SK-N-SH (cell line): ENCODE data around the gene ARFIP1. TPM values are rescaled to one million over a fixed set of nuclear protein-coding genes. Genes with fewer than 3 reads are reported as not detected.

Experiments used
- CTCF ChIA-PET: fragments of 300-600, 350-600 bp; formaldehyde crosslinking; extraction: SDS; loops from one replicate; lab custom pipeline; 2021; lab: Yijun Ruan, JAX
- POLR2A ChIA-PET: fragments of 350-600 bp; sonication (Branson Sonifier 250); formaldehyde crosslinking; extraction: SDS; loops from one replicate; lab custom pipeline; 2020; ENCODE audit warnings: antibody characterized with exemption, inconsistent platforms; lab: Yijun Ruan, JAX
- DNase-seq: peaks from one replicate; pipeline ENCODE4 v3.0.0; 2012
- H2AFZ ChIP-seq: fragments of 200-600 bp; sonication (generic); 2 replicates; pipeline ENCODE4 v1.8.1; 2016; ENCODE audit warnings: antibody characterized with exemption, mild to moderate bottlenecking, low read depth
- H3F3A ChIP-seq: fragments of 200-600 bp; sonication (generic); replicated peaks from 2 replicates; pipeline ENCODE3; 2016; ENCODE audit warnings: antibody characterized with exemption, mild to moderate bottlenecking; ENCODE audit not compliant: insufficient read depth
- H3K27ac ChIP-seq, 2 experiments: fragments of 200-500 bp in 1 of 2; fragments of 200-600 bp in 1 of 2; sonication (Bioruptor generic) in 1 of 2; sonication (generic), shearing (Covaris generic) in 1 of 2; 2 replicates each; pipeline versions ENCODE4 v1.5.1 to v1.6.1; 2014 to 2016; ENCODE audit warnings: low read depth in 2 of 2, inconsistent platforms in 1 of 2, low read length in 1 of 2, mild to moderate bottlenecking in 1 of 2, mixed read lengths in 1 of 2
- H3K27me3 ChIP-seq: fragments of 200-600 bp; sonication (generic), shearing (Covaris generic); 2 replicates; pipeline ENCODE4 v1.6.1; 2016; ENCODE audit warnings: mixed run types; ENCODE audit not compliant: insufficient read depth
- H3K36me3 ChIP-seq, 2 experiments: fragments of 200-500 bp in 1 of 2; fragments of 200-600 bp in 1 of 2; sonication (Bioruptor generic) in 1 of 2; sonication (generic) in 1 of 2; replicated peaks in 1 of 2; 2 replicates each; pipeline versions ENCODE3 to v1.5.1; 2014 to 2016; ENCODE audit warnings: low read length in 1 of 2, mild to moderate bottlenecking in 1 of 2; ENCODE audit not compliant: insufficient read depth in 2 of 2, control insufficient read depth in 1 of 2
- H3K4me1 ChIP-seq, 2 experiments: fragments of 200-500 bp in 1 of 2; fragments of 200-600 bp in 1 of 2; sonication (Bioruptor generic) in 1 of 2; sonication (generic), shearing (Covaris generic) in 1 of 2; 2 replicates each; pipeline versions ENCODE4 v1.5.1 to v1.6.1; 2014 to 2016; ENCODE audit warnings: low read depth in 1 of 2, low read length in 1 of 2, mixed run types in 1 of 2; ENCODE audit not compliant: insufficient read depth in 2 of 2, control insufficient read depth in 1 of 2
- H3K4me2 ChIP-seq: fragments of 200-600 bp; sonication (generic), shearing (Covaris generic); 2 replicates; pipeline ENCODE4 v1.6.1; 2017; ENCODE audit warnings: mixed run types
- H3K4me3 ChIP-seq, 2 experiments: fragments of 200-500 bp in 1 of 2; fragments of 200-600 bp in 1 of 2; sonication (Bioruptor generic) in 1 of 2; sonication (generic), shearing (Covaris generic) in 1 of 2; 2 replicates each; pipeline versions ENCODE4 v1.5.1 to v1.8.1; 2014 to 2016; ENCODE audit warnings: low read depth in 2 of 2, inconsistent platforms in 1 of 2, low read length in 1 of 2, mild to moderate bottlenecking in 1 of 2, mixed read lengths in 1 of 2, moderate library complexity in 1 of 2
- H3K79me2 ChIP-seq: fragments of 200-600 bp; sonication (generic); 2 replicates; pipeline ENCODE4 v1.8.1; 2017; ENCODE audit warnings: mild to moderate bottlenecking; ENCODE audit not compliant: insufficient read depth
- H3K9ac ChIP-seq: fragments of 200-600 bp; sonication (generic); 2 replicates; pipeline ENCODE4 v1.6.1; 2017; ENCODE audit warnings: mixed run types
- H3K9me2 ChIP-seq: fragments of 200-600 bp; sonication (generic); 2 replicates; pipeline ENCODE4 v1.6.1; 2017; ENCODE audit warnings: mixed run types
- H3K9me3 ChIP-seq: fragments of 200-600 bp; sonication (generic); 2 replicates; pipeline ENCODE4 v1.6.1; 2017; ENCODE audit warnings: mixed run types, mild to moderate bottlenecking, moderate library complexity
- H4K20me1 ChIP-seq: fragments of 200-600 bp; sonication (generic); 2 replicates; pipeline ENCODE4 v1.6.1; 2017; ENCODE audit warnings: mild to moderate bottlenecking, mixed run types; ENCODE audit not compliant: insufficient read depth
- CTCF ChIP-seq: fragments of 200-600 bp; sonication (generic); IDR thresholded peaks from 2 replicates; pipeline ENCODE4 v1.6.1; 2017; ENCODE audit warnings: antibody characterized with exemption, mild to moderate bottlenecking, moderate library complexity
- ELF1 ChIP-seq: IDR thresholded peaks from 2 replicates; pipeline ENCODE4 v1.4.0; 2012
- EP300 ChIP-seq, 2 experiments: IDR thresholded peaks; 2 replicates each; pipeline versions ENCODE4 v1.4.0 to v1.6.1; 2012; ENCODE audit warnings: borderline replicate concordance in 1 of 2, low read depth in 1 of 2, low read length in 1 of 2
- EZH2phosphoT487 ChIP-seq: fragments of 200-600 bp; sonication (generic); IDR thresholded peaks from 2 replicates; pipeline ENCODE4 v1.6.1; 2017; ENCODE audit warnings: low read depth, mixed run types, mild to moderate bottlenecking, antibody characterized with exemption, moderate library complexity, borderline replicate concordance
- FOXM1 ChIP-seq: IDR thresholded peaks from 2 replicates; pipeline ENCODE4 v1.4.0; 2012; ENCODE audit warnings: low read depth, mild to moderate bottlenecking
- GABPA ChIP-seq: IDR thresholded peaks from 2 replicates; pipeline ENCODE4 v1.4.0; 2012; ENCODE audit warnings: low read depth, mild to moderate bottlenecking
- JUND ChIP-seq: IDR thresholded peaks from 2 replicates; pipeline ENCODE4 v1.4.0; 2012
- MEF2A ChIP-seq: IDR thresholded peaks from 2 replicates; pipeline ENCODE4 v1.4.0; 2012; ENCODE audit warnings: low read depth, borderline replicate concordance
- MXI1 ChIP-seq: IDR thresholded peaks from 2 replicates; pipeline ENCODE4 v1.6.1; 2012; ENCODE audit warnings: mild to moderate bottlenecking, low read depth, low read length, improper control_type of control experiment
- REST ChIP-seq: IDR thresholded peaks from 2 replicates; pipeline ENCODE4 v1.6.1; 2012; ENCODE audit warnings: mild to moderate bottlenecking, low read depth, low read length, moderate library complexity
- RXRA ChIP-seq: IDR thresholded peaks from 2 replicates; pipeline ENCODE4 v1.4.0; 2012; ENCODE audit warnings: low read depth, mild to moderate bottlenecking, borderline replicate concordance
- SMC3 ChIP-seq: IDR thresholded peaks from 2 replicates; pipeline ENCODE4 v1.6.1; 2012; ENCODE audit warnings: low read depth, low read length, improper control_type of control experiment
- USF1 ChIP-seq: IDR thresholded peaks from 2 replicates; pipeline ENCODE4 v1.4.0; 2012; ENCODE audit warnings: low read depth, borderline replicate concordance
- YY1 ChIP-seq: IDR thresholded peaks from 2 replicates; pipeline ENCODE4 v1.4.0; 2012; ENCODE audit warnings: low read depth, mild to moderate bottlenecking
- ZBTB33 ChIP-seq: IDR thresholded peaks from 2 replicates; pipeline ENCODE4 v1.4.0; 2012; ENCODE audit warnings: low read depth, borderline replicate concordance
- WGBS: methylation state at CpG from one replicate; pipeline ENCODE4 v1.1.6; 2017; ENCODE audit warnings: low lambda C conversion rate; 5-methylcytosine and 5-hydroxymethylcytosine counted together
- polyA plus RNA-seq, 3 experiments: library from polyadenylated mRNA; depleted of rRNA; stranded (reverse); fragments of >200 nt; gene quantifications; 2 replicates each; pipeline ENCODE4 v1.2.3, GENCODE V29; 2012

ARFIP1 gene
- polyA plus RNA-seq, 1 of the 3 experiments (the other 2 are of a cell fraction) = 15.7 TPM

DNA sequence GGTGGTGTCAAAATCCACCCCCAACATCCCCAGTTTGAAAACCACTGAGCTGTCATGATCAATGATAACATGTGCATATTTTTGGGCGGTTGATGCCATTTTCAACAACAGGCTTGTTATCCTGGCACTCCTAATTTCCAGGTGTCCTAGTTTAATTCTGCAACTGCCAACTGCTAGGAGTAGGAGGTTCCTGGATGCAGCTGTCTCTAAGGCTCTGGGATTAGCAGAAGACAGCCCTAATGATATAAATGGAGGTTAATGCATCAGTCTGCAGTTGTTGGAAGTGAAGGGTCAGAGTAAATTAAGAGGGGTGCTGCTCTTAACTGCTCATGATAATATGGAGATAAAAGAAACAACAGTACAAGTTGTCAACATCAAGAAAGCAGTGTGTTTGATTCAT lies 23.8 kb downstream of the ARFIP1 start:
- WGBS = 100% methylated on average over 1 of the region's 1 CpG
- Histone ChIP-seq H3K27ac (no peak overlapping the region; a peak in 1 of 4 replicates), H3K36me3 (no peaks in the 10 kb centered on the region), H3K4me3 (no peak overlapping the region), H3K4me1 (peaks cover 3 to 5% of the 10 kb centered on the region in 2 experiments; a peak in 3 of 4 replicates), H3K9me3 (no peaks in the 10 kb centered on the region), H2AFZ (no peak overlapping the region), H3K27me3 (no peaks in the 10 kb centered on the region), H3K4me2 (no peak overlapping the region), H3K9ac (no peak overlapping the region), H4K20me1 (peaks cover 17% of the 10 kb centered on the region), H3K79me2 (peaks cover 75% of the 10 kb centered on the region), H3K9me2 (no peaks in the 10 kb centered on the region), H3F3A (peaks cover 11% of the 10 kb centered on the region)
- DNase-seq = no peak
- POLR2A ChIA-PET = no interaction called here
- CTCF ChIA-PET = interaction anchor here (2.5 kb wide), 1 partner anchor 10 kb away, joined by 6 read pairs; no protein-coding TSS in a partner anchor
- no peak for TF ChIP-seq FOXM1
- no peak for TF ChIP-seq EP300 (IDR thresholded peaks at IDR 0.05; ENCODE audit: borderline replicate concordance in 1 of 2, low read depth in 1 of 2, low read length in 1 of 2)
- TF ChIP-seq GABPA = no peak
- no peak for TF ChIP-seq RXRA
- no peak for TF ChIP-seq YY1
- TF ChIP-seq ELF1 = no peak
- no peak for TF ChIP-seq CTCF
- no peak for TF ChIP-seq JUND
- no peak for TF ChIP-seq USF1
- TF ChIP-seq EZH2phosphoT487 = no peak
- no peak for TF ChIP-seq MXI1
- TF ChIP-seq ZBTB33 = no peak
- TF ChIP-seq REST = no peak
- no peak for TF ChIP-seq MEF2A
- no peak for TF ChIP-seq SMC3
